GM19463 (cell line): ENCODE data around the gene PLK3.

Source experiments
- ATAC-seq: cut with Tn5 transposase; IDR thresholded peaks from one replicate; pipeline ENCODE4 v1.9.1; 2021; ENCODE audit warnings: mild to moderate bottlenecking, moderate library complexity; ENCODE audit not compliant: unreplicated experiment

The PLK3 gene

GRCh38 chr1:44853201-44853600 is 53.0 kb downstream of the PLK3 start:
- no peak for ATAC-seq

- no peak for ATAC-seq
These were observed 54.8 kb downstream of the PLK3 start for GRCh38 chr1:44854970-44855369.
